HEK293T (cell line): ENCODE data around the gene ZMIZ1.

Source experiments
- FOXK2 ChIP-seq: fragments of 450-650 bp; IDR thresholded peaks from 2 replicates; pipeline ENCODE4 v1.6.1; 2016; ENCODE audit warnings: mild to moderate bottlenecking
- SUZ12 ChIP-seq: fragments of 450-650 bp; IDR thresholded peaks from 2 replicates; pipeline ENCODE4 v1.6.1; 2016; ENCODE audit warnings: mild to moderate bottlenecking

- no peak for TF ChIP-seq FOXK2
- no peak for TF ChIP-seq SUZ12
These were observed 79.9 kb downstream of the ZMIZ1 start for GRCh38 chr10:79148452-79149344.
